MM.1S (cell line): ENCODE results near the gene NBEA.

Experiments
- EZH2 ChIP-seq: fragments of 300-600 bp; sonication (generic); optimal IDR thresholded peaks from 2 replicates; pipeline ENCODE3; 2017; ENCODE audit warnings: low read depth, mild to moderate bottlenecking, antibody characterized with exemption, low read length, mixed read lengths
- EZH2phosphoT487 ChIP-seq: fragments of 300-600 bp; sonication (generic); IDR thresholded peaks from 2 replicates; pipeline ENCODE4 v1.6.1; 2018; ENCODE audit warnings: antibody characterized with exemption, low read length
- TF ChIP-seq, protein P1 (sequence below): fragments of 300-600 bp; sonication (generic); IDR thresholded peaks from 2 replicates; pipeline ENCODE4 v1.5.1; 2016; ENCODE audit warnings: antibody characterized with exemption, low read length, mixed read lengths

DNA sequence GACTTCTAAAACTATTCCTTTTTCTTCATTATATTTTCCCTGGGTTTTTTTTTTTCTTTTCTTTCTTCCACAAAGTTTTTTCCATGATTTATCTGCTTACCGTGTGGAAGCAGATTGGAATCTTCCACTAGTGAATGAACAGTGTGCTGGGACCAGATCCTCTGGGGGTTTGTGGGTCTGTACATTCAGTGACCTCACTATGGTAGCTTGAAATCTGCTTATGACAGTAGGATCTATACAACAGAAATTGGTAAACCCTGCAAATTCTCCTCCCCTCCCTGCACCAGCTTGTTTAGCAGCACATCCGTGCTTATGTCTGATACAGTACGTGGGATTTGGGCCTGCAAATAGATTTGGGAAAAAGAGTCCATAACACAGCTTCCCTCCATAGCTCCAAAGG lies 560.4 kb downstream of the NBEA start:
- TF ChIP-seq EZH2 (no peak), EZH2phosphoT487 (no peak)
- TF ChIP-seq, protein P1, sequence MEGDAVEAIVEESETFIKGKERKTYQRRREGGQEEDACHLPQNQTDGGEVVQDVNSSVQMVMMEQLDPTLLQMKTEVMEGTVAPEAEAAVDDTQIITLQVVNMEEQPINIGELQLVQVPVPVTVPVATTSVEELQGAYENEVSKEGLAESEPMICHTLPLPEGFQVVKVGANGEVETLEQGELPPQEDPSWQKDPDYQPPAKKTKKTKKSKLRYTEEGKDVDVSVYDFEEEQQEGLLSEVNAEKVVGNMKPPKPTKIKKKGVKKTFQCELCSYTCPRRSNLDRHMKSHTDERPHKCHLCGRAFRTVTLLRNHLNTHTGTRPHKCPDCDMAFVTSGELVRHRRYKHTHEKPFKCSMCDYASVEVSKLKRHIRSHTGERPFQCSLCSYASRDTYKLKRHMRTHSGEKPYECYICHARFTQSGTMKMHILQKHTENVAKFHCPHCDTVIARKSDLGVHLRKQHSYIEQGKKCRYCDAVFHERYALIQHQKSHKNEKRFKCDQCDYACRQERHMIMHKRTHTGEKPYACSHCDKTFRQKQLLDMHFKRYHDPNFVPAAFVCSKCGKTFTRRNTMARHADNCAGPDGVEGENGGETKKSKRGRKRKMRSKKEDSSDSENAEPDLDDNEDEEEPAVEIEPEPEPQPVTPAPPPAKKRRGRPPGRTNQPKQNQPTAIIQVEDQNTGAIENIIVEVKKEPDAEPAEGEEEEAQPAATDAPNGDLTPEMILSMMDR = no peak
